HepG2 (cell line): ENCODE data around the gene SH3BP2. TPM values are rescaled to one million over a fixed set of nuclear protein-coding genes. Genes with fewer than 3 reads are reported as not detected.

Experiments
- ATAC-seq: fragments of 200-7000 bp; cut with Tn5 transposase; 3 replicates; pipeline ENCODE4 v1.9.1; 2020; ENCODE audit warnings: mild to moderate bottlenecking, moderate library complexity
- BruUV-seq: library from RNA; stranded (reverse); fragments of 400-500 nt; replicated peaks from 2 replicates; lab custom pipeline; 2021; lab: Mats Ljungman, UMichigan
- CTCF ChIA-PET: fragments of 300-600 bp; formaldehyde crosslinking; extraction: SDS; loops from one replicate; lab custom pipeline; 2021; ENCODE audit warnings: low total read pairs, inconsistent platforms, low intra/inter-chr PET ratio; lab: Yijun Ruan, JAX
- POLR2A ChIA-PET: fragments of 350-600 bp; sonication (Branson Sonifier 250); formaldehyde crosslinking; loops from one replicate; lab custom pipeline; 2020; ENCODE audit warnings: antibody characterized with exemption, inconsistent platforms; lab: Yijun Ruan, JAX
- DNase-seq: peaks from one replicate; pipeline ENCODE4 v3.0.0-alpha.2; 2015; ENCODE audit warnings: low spot score
- FAIRE-seq: peaks from 3 replicates; lab custom pipeline; 2011; peaks lifted over from hg19 to GRCh38; lab: Jason Lieb, UNC
- H2AFZ ChIP-seq: one replicate; pipeline ENCODE4 v1.6.1; 2011; ENCODE audit warnings: low read length, inconsistent platforms
- H3K27ac ChIP-seq: fragments of 300-600 bp; 3 replicates; pipeline ENCODE4 v1.8.0; 2011; ENCODE audit warnings: mixed run types, mild to moderate bottlenecking, mixed read lengths, low read length, inconsistent platforms; ENCODE audit not compliant: insufficient read depth; ENCODE audit errors: extremely low read length
- H3K27me3 ChIP-seq, 2 experiments: fragments of 200-600 bp in 1 of 2; 2 replicates in 1 of 2; 3 replicates in 1 of 2; pipeline versions ENCODE4 v1.6.0 to v1.8.0; 2011; ENCODE audit warnings: low read length in 2 of 2, mild to moderate bottlenecking in 2 of 2, moderate library complexity in 2 of 2, inconsistent platforms in 1 of 2; ENCODE audit not compliant: insufficient read depth in 2 of 2, control insufficient read depth in 1 of 2
- H3K36me3 ChIP-seq, 2 experiments: fragments of 200-600 bp in 1 of 2; replicated peaks in 1 of 2; 2 replicates in 1 of 2; 3 replicates in 1 of 2; pipeline versions ENCODE4 v1.5.1 to v1.8.0; 2011; ENCODE audit warnings: low read length in 2 of 2, inconsistent platforms in 1 of 2; ENCODE audit not compliant: insufficient read depth in 2 of 2, control insufficient read depth in 1 of 2
- H3K4me1 ChIP-seq: 2 replicates; pipeline ENCODE4 v1.5.1; 2012; ENCODE audit warnings: low read length, inconsistent platforms; ENCODE audit not compliant: insufficient read depth
- H3K4me2 ChIP-seq: 2 replicates; pipeline ENCODE4 v1.6.0; 2011; ENCODE audit warnings: low read depth, low read length, inconsistent platforms
- H3K4me3 ChIP-seq, 3 experiments: fragments of 200-600 bp in 1 of 3; sonication (generic), shearing (Covaris generic) in 1 of 3; replicated peaks in 1 of 3; 2 replicates each; pipeline ENCODE4 v1.5.1; 2011 to 2016; ENCODE audit warnings: low read length in 3 of 3, inconsistent platforms in 2 of 3, low read depth in 2 of 3, mild to moderate bottlenecking in 2 of 3, control low read depth in 1 of 3, mixed read lengths in 1 of 3; ENCODE audit not compliant: insufficient read depth in 1 of 3
- H3K79me2 ChIP-seq: one replicate; pipeline ENCODE4 v1.6.1; 2011; ENCODE audit warnings: low read length, inconsistent platforms; ENCODE audit not compliant: insufficient read depth
- H3K9ac ChIP-seq: 2 replicates; pipeline ENCODE4 v1.6.0; 2011; ENCODE audit warnings: mild to moderate bottlenecking, low read depth, low read length, inconsistent platforms; ENCODE audit not compliant: insufficient read depth
- H3K9me3 ChIP-seq: 2 replicates; pipeline ENCODE4 v1.5.1; 2012; ENCODE audit warnings: mild to moderate bottlenecking, low read length
- H4K20me1 ChIP-seq: 2 replicates; pipeline ENCODE4 v1.6.0; 2011; ENCODE audit warnings: inconsistent platforms, mild to moderate bottlenecking, low read length, moderate library complexity; ENCODE audit not compliant: insufficient read depth
- DNMT3B ChIP-seq: conservative IDR thresholded peaks from 2 replicates; pipeline ENCODE4 v1.6.1; 2016; ENCODE audit warnings: missing biosample characterization, control low read depth
- EP300 ChIP-seq, 3 experiments: sonication (generic) in 1 of 3; formaldehyde crosslinking in 1 of 3; IDR thresholded peaks; 2 replicates each; pipeline versions ENCODE4 v1.5.1 to v1.6.1; 2011 to 2020; ENCODE audit warnings: low read depth in 2 of 3, low read length in 2 of 3, borderline replicate concordance in 1 of 3, improper control_type of control experiment in 1 of 3, mild to moderate bottlenecking in 1 of 3, missing genetic modification reagents in 1 of 3, moderate library complexity in 1 of 3
- GABPB1 ChIP-seq: IDR thresholded peaks from 2 replicates; pipeline ENCODE4 v1.6.1; 2016; ENCODE audit warnings: mild to moderate bottlenecking, missing genetic modification reagents, moderate library complexity, missing compliant biosample characterization
- ZBTB3 ChIP-seq: sonication (generic); formaldehyde crosslinking; IDR thresholded peaks from 2 replicates; pipeline ENCODE4 v1.4.0; 2020; ENCODE audit warnings: low read depth, mild to moderate bottlenecking, moderate library complexity, missing genetic modification reagents, borderline replicate concordance
- ZFP36L1 ChIP-seq: sonication (generic); formaldehyde crosslinking; IDR thresholded peaks from 2 replicates; pipeline ENCODE4 v1.8.0; 2022; ENCODE audit warnings: mild to moderate bottlenecking, missing genetic modification reagents, moderate library complexity
- ZNF350 ChIP-seq: sonication (generic); formaldehyde crosslinking; IDR thresholded peaks from 2 replicates; pipeline ENCODE4 v1.4.0; 2020; ENCODE audit warnings: mild to moderate bottlenecking, low read depth, missing genetic modification reagents, borderline replicate concordance
- ZNF546 ChIP-seq: sonication (generic); formaldehyde crosslinking; conservative IDR thresholded peaks from 2 replicates; pipeline ENCODE4 v1.8.1; 2023; ENCODE audit warnings: mild to moderate bottlenecking, missing genetic modification reagents
- ZSCAN25 ChIP-seq: sonication (generic); formaldehyde crosslinking; IDR thresholded peaks from 2 replicates; pipeline ENCODE4 v1.8.0; 2022; ENCODE audit warnings: mild to moderate bottlenecking, missing genetic modification reagents
- WGBS: methylation state at CpG from one replicate; pipeline ENCODE4 v1.1.6; 2017; ENCODE audit warnings: low lambda C conversion rate; 5-methylcytosine and 5-hydroxymethylcytosine counted together
- in situ Hi-C: cut with HindIII; loops from 2 replicates; pipeline ENCODE4 v1.10.0; 2017; ENCODE audit warnings: low pct_unique_long_range_greater_than_20kb; ENCODE audit not compliant: extremely low pct_ligation_motif_present
- intact Hi-C: fragments of 100-400 bp; cut with micrococcal nuclease; formaldehyde crosslinking; loops from one replicate; pipeline ENCODE4 v1.10.0; 2022; ENCODE audit not compliant: unreplicated experiment
- polyA plus RNA-seq, 8 experiments: library from polyadenylated mRNA; depleted of rRNA in 3 of 8; stranded (reverse) in 7 of 8; unstranded in 1 of 8; fragments of >200 nt; fragmentation: Illumina TruSeq in 4 of 8; extraction: Trizol in 4 of 8; gene quantifications; 2 replicates each; pipeline versions ENCODE4 v1.2.1 to v1.2.3, GENCODE V29; 2011 to 2016; ENCODE audit warnings: low read depth in 4 of 8, missing spikeins in 1 of 8, mixed read lengths in 1 of 8; ENCODE audit not compliant: insufficient read depth in 1 of 8
- total RNA-seq, 5 experiments: library from RNA; depleted of rRNA; stranded (reverse); fragments of >200 nt; fragmentation: Illumina TruSeq; extraction: Trizol; gene quantifications; 2 replicates each; pipeline ENCODE4 v1.2.3, GENCODE V29; 2016; ENCODE audit warnings: low read depth in 1 of 5
- TF ChIP-seq, protein P1 (sequence below): sonication (generic); formaldehyde crosslinking; IDR thresholded peaks from 2 replicates; pipeline ENCODE4 v1.4.0; 2020; ENCODE audit warnings: missing genetic modification reagents

The SH3BP2 gene
- total and polyA plus RNA-seq, 2 of the 13 experiments (the other 11 are each of a cell fraction or from before 2014, with no cell fraction given) = 16.9 to 34.5 TPM

- H4K20me1 ChIP-seq = no peaks in the 10 kb centered on the region
- H3K27ac ChIP-seq = no peak overlapping the region
- BruUV-seq = no TSS peak
- intact Hi-C loops = loop anchor here (10.0 kb wide), 1 partner anchor 114 kb away; no protein-coding TSS in a partner anchor
- TF ChIP-seq ZNF350 (no peak), ZBTB3 (no peak), ZSCAN25 (CRISPR knock-in tag) (no peak), GABPB1 (no peak), EP300 (IDR thresholded peaks at IDR 0.05; ENCODE audit: low read depth in 2 of 2, low read length in 2 of 2) (no peak), EP300 (CRISPR knock-in tag; IDR thresholded peaks at IDR 0.05; ENCODE audit: borderline replicate concordance) (no peak), ZFP36L1 (no peak), ZNF546 (no peak), DNMT3B (CRISPR knock-in tag) (no peak)
- TF ChIP-seq, protein P1, sequence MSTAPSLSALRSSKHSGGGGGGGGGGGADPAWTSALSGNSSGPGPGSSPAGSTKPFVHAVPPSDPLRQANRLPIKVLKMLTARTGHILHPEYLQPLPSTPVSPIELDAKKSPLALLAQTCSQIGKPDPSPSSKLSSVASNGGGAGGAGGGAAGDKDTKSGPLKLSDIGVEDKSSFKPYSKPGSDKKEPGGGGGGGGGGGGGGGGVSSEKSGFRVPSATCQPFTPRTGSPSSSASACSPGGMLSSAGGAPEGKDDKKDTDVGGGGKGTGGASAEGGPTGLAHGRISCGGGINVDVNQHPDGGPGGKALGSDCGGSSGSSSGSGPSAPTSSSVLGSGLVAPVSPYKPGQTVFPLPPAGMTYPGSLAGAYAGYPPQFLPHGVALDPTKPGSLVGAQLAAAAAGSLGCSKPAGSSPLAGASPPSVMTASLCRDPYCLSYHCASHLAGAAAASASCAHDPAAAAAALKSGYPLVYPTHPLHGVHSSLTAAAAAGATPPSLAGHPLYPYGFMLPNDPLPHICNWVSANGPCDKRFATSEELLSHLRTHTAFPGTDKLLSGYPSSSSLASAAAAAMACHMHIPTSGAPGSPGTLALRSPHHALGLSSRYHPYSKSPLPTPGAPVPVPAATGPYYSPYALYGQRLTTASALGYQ = no peak
- H3K4me2 ChIP-seq = no peak overlapping the region
- in situ Hi-C loops = no loop called here
- WGBS = 95% methylated on average over 17 of the region's 19 CpGs
- H3K4me1 ChIP-seq = peaks cover 32% of the 10 kb centered on the region
- ATAC-seq (no peak), DNase-seq (no peak), FAIRE-seq (no peak)
- ChIA-PET POLR2A (no interaction called here), CTCF (no interaction called here)
- no peak overlapping the region for H2AFZ ChIP-seq
- H3K27me3 ChIP-seq = no peaks in the 10 kb centered on the region
- H3K79me2 ChIP-seq = peaks cover 22% of the 10 kb centered on the region
- H3K36me3 ChIP-seq = peaks cover 8 to 23% of the 10 kb centered on the region in 2 experiments
- H3K9me3 ChIP-seq = no peaks in the 10 kb centered on the region
- H3K9ac ChIP-seq = no peak overlapping the region
- no peak overlapping the region for H3K4me3 ChIP-seq
Measured at GRCh38 chr4:2750719-2751605, 41.9 kb upstream of the SH3BP2 start.
